GM12872 (cell line): ENCODE measurements around the gene DNAJB5.

ENCODE experiments used
- CTCF ChIP-seq: IDR thresholded peaks from 3 replicates; pipeline ENCODE4 v1.5.1; 2011; ENCODE audit warnings: low read depth, mild to moderate bottlenecking, low read length, moderate library complexity; ENCODE audit not compliant: insufficient read depth

The DNAJB5 gene

DNA sequence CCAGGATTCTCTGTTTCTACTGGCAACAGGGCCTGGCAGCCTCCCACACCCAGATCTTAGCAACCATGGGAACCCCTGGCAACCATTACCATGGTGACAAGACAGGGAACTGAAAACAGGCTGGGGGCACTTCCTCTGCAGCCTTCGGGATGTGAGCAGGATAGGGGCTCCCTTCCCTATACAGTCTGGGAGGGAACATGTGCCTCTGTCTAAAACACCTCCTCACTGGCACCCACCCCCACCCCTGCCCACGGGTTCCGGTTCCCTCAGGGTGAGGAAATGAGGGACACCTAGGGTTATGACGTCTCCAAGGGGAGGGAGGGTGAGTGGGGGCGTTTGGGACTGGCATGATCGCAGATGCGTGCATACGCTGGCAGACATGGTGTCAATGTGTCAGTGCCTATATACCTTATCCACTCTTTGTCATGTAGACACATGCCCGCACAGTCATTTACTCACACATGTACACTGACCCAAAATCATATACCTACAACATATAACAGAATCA, 3.0 kb upstream of the DNAJB5 start:
- no peak for TF ChIP-seq CTCF

GRCh38 chr9:34987160-34987901, 2.2 kb upstream of the DNAJB5 start:
- no peak for TF ChIP-seq CTCF

GRCh38 chr9:34988218-34989002, 1.1 kb upstream of the DNAJB5 start:
- 0 out of 3 replicates have a peak, but pooled peaks have one; percentile 9 for TF ChIP-seq CTCF

- no peak for TF ChIP-seq CTCF
Measured at GRCh38 chr9:34989946-34990635, 546 bp downstream of the DNAJB5 start.

DNA sequence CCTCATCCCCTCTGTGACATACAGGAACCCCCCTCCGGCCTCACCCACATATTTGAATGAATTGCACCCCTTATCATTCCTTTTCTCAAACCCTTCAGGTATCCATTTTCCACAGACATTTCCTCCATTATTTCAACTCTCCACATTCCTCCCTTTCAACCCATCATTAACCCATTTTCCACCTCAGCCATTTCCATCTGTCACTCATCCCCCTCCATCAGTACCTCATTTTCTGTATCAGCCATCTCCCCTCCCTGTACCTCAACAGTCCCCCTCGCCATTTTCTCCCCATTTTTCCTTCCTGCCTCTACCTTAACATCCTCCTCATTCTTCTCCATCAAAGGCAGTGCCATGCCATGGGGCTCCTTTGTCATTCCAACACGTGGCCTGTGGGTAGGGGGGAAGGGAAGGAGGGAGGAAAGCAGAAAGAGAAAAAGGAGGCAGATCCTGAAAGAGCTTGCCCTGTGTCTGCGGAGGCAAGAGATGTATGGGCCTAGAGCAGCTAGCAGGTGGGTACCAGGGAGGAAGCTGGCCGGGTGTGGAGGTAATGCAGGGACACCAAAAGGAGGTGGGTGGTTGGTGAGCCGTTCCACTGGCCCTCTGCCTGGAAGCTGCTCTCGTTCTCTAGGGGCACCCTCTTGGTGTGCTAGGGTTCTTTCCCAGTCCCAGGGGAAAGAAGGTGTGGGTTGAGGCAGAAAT, 1.5 kb downstream of the DNAJB5 start:
- no peak for TF ChIP-seq CTCF

DNA sequence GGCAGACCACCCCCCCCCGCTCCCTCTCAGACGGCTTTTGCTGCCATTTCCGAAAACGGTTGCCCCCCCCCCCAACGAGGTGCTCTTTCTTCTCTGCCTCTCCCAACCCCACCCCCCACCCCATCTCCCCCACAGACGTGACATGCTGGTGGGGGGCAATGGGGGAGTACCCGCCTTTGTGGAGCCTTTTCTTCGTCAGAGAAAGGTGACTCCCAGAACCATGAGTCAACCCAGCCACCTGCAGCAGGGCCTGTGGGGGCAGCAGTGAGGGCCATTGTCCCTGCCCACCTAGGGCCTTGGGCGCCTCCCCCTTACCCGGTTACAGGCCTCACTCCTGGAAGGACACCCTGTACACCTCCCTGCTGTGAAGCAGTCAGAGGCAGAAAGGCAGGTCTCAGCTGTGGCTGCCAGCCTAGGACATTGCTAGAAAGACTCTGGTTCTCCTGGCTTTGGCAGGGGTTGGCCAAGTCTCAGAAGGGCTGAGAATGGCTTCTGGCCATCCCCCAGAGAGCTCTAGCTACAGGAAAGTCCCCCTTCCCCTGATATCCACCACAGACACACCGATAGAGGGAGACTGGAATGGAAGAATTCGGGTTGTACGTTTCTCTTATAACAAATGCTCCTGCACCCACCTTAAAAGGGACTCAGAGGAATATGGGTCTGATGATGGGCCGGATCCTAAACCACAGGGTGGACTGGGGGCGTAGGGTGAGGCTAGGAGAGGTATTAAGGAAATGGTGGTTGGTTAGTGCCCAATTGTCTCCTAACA, 2.2 kb downstream of the DNAJB5 start:
- peak; percentile 49 for TF ChIP-seq CTCF
